OCI-LY1 (cell line): ENCODE data around the gene TRIM42.

Experiments used
- H2AFZ ChIP-seq: fragments of 200-600 bp; sonication (generic), shearing (Covaris generic); 2 replicates; pipeline ENCODE4 v1.6.0; 2014; ENCODE audit warnings: antibody characterized with exemption, mild to moderate bottlenecking, low read length
- H3F3A ChIP-seq: fragments of 200-600 bp; sonication (generic), shearing (Covaris generic); 2 replicates; pipeline ENCODE4 v1.6.0; 2014; ENCODE audit warnings: mild to moderate bottlenecking, antibody characterized with exemption, low read length, moderate library complexity; ENCODE audit not compliant: insufficient read depth
- H3K27ac ChIP-seq: fragments of 200-600 bp; sonication (generic); 2 replicates; pipeline ENCODE4 v1.5.1; 2014; ENCODE audit warnings: low read length, mixed run types, mild to moderate bottlenecking, low read depth; ENCODE audit not compliant: poor library complexity, severe bottlenecking
- H3K27me3 ChIP-seq: fragments of 200-600 bp; sonication (generic); 2 replicates; pipeline ENCODE4 v1.6.0; 2014; ENCODE audit warnings: antibody characterized with exemption, mild to moderate bottlenecking, low read length, moderate library complexity; ENCODE audit not compliant: insufficient read depth
- H3K36me3 ChIP-seq: fragments of 200-600 bp; sonication (generic); 2 replicates; pipeline ENCODE4 v1.6.1; 2014; ENCODE audit warnings: mild to moderate bottlenecking, antibody characterized with exemption, low read length, moderate library complexity, mixed read lengths; ENCODE audit not compliant: insufficient read depth
- H3K4me1 ChIP-seq: fragments of 200-600 bp; sonication (generic); 2 replicates; pipeline ENCODE4 v1.5.1; 2014; ENCODE audit warnings: mild to moderate bottlenecking, low read length, moderate library complexity; ENCODE audit not compliant: insufficient read depth, severe bottlenecking
- H3K4me2 ChIP-seq: fragments of 200-600 bp; sonication (generic), shearing (Covaris generic); 2 replicates; pipeline ENCODE4 v1.6.1; 2014; ENCODE audit warnings: low read length
- H3K4me3 ChIP-seq: fragments of 200-600 bp; sonication (generic); 2 replicates; pipeline ENCODE4 v1.5.1; 2014; ENCODE audit warnings: low read length, low read depth, mild to moderate bottlenecking, mixed read lengths; ENCODE audit not compliant: poor library complexity, severe bottlenecking
- H3K79me2 ChIP-seq: fragments of 200-600 bp; shearing (Covaris generic); 2 replicates; pipeline ENCODE4 v1.6.1; 2016; ENCODE audit warnings: mixed run types, low read length, mixed read lengths; ENCODE audit not compliant: insufficient read depth
- H3K9ac ChIP-seq: fragments of 200-600 bp; sonication (generic), shearing (Covaris generic); 2 replicates; pipeline ENCODE4 v1.6.1; 2014; ENCODE audit warnings: mild to moderate bottlenecking, low read length, mixed read lengths
- H3K9me2 ChIP-seq: fragments of 200-600 bp; sonication (generic), shearing (Covaris generic); 2 replicates; pipeline ENCODE4 v1.6.1; 2014; ENCODE audit warnings: low read depth, mild to moderate bottlenecking, low read length, mixed read lengths
- H3K9me3 ChIP-seq: fragments of 200-600 bp; shearing (Covaris generic); 2 replicates; pipeline ENCODE4 v1.6.1; 2014; ENCODE audit warnings: low read length, mixed read lengths
- H4K20me1 ChIP-seq: fragments of 200-600 bp; sonication (generic), shearing (Covaris generic); 2 replicates; pipeline ENCODE4 v1.6.0; 2016; ENCODE audit warnings: mild to moderate bottlenecking, low read length; ENCODE audit not compliant: insufficient read depth
- CTCF ChIP-seq: fragments of 200-600 bp; sonication (generic), shearing (Covaris generic); IDR thresholded peaks from 2 replicates; pipeline ENCODE4 v1.5.1; 2017; ENCODE audit warnings: mild to moderate bottlenecking, antibody characterized with exemption, low read length, moderate library complexity, mixed read lengths
- EZH2 ChIP-seq: fragments of 200-600 bp; sonication (generic), shearing (Covaris generic); IDR thresholded peaks from 2 replicates; pipeline ENCODE4 v1.8.0; 2017; ENCODE audit warnings: borderline replicate concordance, mixed run types, mild to moderate bottlenecking, antibody characterized with exemption, low read length, moderate library complexity, mixed read lengths

Gene TRIM42

DNA sequence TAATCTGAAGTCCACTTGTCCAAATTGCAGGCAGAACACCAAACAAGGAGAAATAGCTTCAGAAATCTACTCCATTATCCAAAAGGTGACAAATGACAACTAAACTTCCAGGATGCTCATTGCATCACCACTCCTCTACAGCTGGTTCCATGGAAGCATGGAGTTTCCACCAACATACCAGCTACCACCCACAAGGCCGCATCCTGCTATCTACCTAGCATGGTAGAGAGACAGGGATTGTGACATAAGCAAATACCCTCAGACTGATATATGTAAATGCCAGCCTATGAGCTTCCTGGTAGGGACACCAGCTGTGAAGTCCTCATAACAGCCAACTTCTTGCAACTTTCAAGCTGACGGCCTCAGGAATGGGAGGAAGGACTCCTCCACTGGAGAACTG lies at the start of gene TRIM42:
TRIM42 (plus strand) TSS at position 301 of the 400 bp plus-strand sequence. CDS start 166 bp downstream, outside the sequence.
- no peaks in the 10 kb centered on the region for H3K4me1 ChIP-seq
- H3K4me2 ChIP-seq: no peak within 1 kb of the TSS
- H3K9me3 ChIP-seq: no peaks in the 10 kb centered on the region
- no peak within 1 kb of the TSS for H3K9ac ChIP-seq
- TF ChIP-seq CTCF: no peak
- no peak for TF ChIP-seq EZH2
- H4K20me1 ChIP-seq: no peaks in the 10 kb centered on the region
- H3K4me3 ChIP-seq: no peak within 1 kb of the TSS
- no peaks in the 10 kb centered on the region for H3K36me3 ChIP-seq
- H3K79me2 ChIP-seq: no peaks in the 10 kb centered on the region
- peak within 1 kb of the TSS; percentile 41 for H3K27ac ChIP-seq
- H3K9me2 ChIP-seq: no peaks in the 10 kb centered on the region
- H3K27me3 ChIP-seq: no peaks in the 10 kb centered on the region
- H3F3A ChIP-seq: no peaks in the 10 kb centered on the region
- no peak within 1 kb of the TSS for H2AFZ ChIP-seq

DNA sequence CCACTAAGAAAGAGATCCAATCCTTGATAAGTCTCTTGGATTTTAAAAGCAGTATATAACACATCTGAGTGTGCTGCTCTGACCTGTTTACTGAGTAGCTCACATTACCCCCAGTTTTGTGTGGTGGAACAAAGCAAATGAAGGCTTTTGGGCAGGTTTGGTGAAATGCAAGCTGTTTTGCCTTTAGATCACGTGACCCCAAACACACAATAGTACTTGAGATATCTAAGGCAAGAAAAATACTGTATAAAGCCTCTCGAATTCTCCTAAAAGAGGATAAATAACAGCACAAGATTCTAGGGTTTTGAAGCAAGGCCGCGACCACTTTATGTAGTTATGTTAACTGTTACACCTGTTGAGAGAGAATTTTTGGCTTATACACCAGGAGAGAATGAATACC lies 49.3 kb upstream of the TRIM42 start:
- Histone ChIP-seq H3K27ac (no peak overlapping the region), H3K9me3 (no peaks in the 10 kb centered on the region), H3K36me3 (no peaks in the 10 kb centered on the region), H3F3A (no peaks in the 10 kb centered on the region), H3K4me3 (no peak overlapping the region), H3K27me3 (no peaks in the 10 kb centered on the region), H3K4me1 (no peaks in the 10 kb centered on the region), H2AFZ (no peak overlapping the region), H4K20me1 (no peaks in the 10 kb centered on the region), H3K9me2 (no peaks in the 10 kb centered on the region), H3K9ac (no peak overlapping the region), H3K79me2 (no peaks in the 10 kb centered on the region), H3K4me2 (no peak overlapping the region)
- TF ChIP-seq CTCF: no peak
- TF ChIP-seq EZH2: no peak

DNA sequence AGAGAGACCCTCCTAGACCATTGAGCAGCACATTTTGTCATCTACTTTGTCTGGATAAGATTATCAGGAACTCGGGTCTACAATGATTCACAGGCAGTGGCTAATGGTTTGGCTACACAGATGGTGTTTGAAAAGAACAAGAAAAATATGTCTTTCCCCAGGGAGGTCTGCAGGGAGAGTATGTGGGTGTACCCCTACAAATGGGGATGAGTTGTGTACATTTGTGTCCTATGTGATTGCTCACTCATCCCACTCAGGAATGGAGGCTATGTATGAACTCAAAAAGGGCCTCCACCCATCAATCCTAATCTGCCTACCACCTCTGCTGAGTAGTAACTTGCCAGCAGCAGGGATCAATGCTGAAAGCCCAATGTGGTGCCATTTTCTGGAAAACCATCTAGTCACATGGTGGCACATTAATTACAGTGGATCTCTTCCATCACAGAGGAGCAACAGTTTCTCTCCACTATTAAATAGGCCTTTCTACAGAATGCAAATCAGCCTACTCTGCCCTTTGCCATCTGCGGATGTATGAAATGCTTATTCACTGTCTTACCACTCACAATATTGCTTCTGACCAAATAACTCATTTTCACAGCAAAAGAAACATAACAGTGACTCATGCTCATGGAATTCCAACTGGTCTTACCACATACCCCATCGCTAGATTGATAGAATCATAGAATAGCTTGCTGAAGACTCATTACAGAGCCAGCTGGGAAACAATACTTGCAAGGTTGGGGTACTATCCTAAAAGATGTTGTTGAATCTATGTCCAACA lies 48.3 kb upstream of the TRIM42 start:
- Histone ChIP-seq H3K9me2 (no peaks in the 10 kb centered on the region), H3K27ac (no peak overlapping the region), H3K9ac (no peak overlapping the region), H4K20me1 (no peaks in the 10 kb centered on the region), H3K79me2 (no peaks in the 10 kb centered on the region), H2AFZ (no peak overlapping the region), H3K9me3 (no peaks in the 10 kb centered on the region), H3K36me3 (no peaks in the 10 kb centered on the region), H3K4me2 (no peak overlapping the region), H3F3A (no peaks in the 10 kb centered on the region), H3K27me3 (no peaks in the 10 kb centered on the region), H3K4me3 (no peak overlapping the region), H3K4me1 (no peaks in the 10 kb centered on the region)
- no peak for TF ChIP-seq EZH2

DNA sequence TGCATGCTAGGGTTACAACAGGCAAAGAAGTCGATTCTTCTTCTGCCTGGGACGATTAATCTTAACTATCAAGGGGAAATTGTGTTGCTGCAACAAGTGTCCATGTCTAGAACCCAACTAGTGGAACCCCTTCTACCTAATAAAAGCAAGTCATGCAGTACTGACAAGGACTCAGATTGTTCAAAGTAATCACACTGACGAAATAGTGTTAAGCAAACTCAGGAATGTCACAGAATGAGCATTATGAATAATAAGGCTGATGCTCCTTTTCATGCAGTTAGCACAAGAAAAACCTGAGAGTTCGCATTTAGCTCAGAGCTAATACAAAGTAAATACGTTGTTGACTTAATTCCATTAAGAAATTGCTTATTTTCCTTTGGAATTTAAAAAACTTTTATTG lies 47.5 kb upstream of the TRIM42 start:
- H3K9me2 ChIP-seq: no peaks in the 10 kb centered on the region
- H3K36me3 ChIP-seq: no peaks in the 10 kb centered on the region
- no peaks in the 10 kb centered on the region for H3K9me3 ChIP-seq
- H3K9ac ChIP-seq: no peak overlapping the region
- TF ChIP-seq EZH2 (no peak), CTCF (no peak)
- H3F3A ChIP-seq: no peaks in the 10 kb centered on the region
- H3K27ac ChIP-seq: no peak overlapping the region
- H3K79me2 ChIP-seq: no peaks in the 10 kb centered on the region
- H4K20me1 ChIP-seq: no peaks in the 10 kb centered on the region
- H2AFZ ChIP-seq: no peak overlapping the region
- H3K4me3 ChIP-seq: no peak overlapping the region
- no peaks in the 10 kb centered on the region for H3K27me3 ChIP-seq
- H3K4me2 ChIP-seq: no peak overlapping the region
- no peaks in the 10 kb centered on the region for H3K4me1 ChIP-seq
